GM19043 (cell line): ENCODE data around the gene EFNB3.

Experiments
- ATAC-seq: cut with Tn5 transposase; IDR thresholded peaks from one replicate; pipeline ENCODE4 v1.9.1; 2021; ENCODE audit warnings: low read depth; ENCODE audit not compliant: unreplicated experiment

Gene EFNB3

GRCh38 chr17:7697828-7698588 is 7.0 kb upstream of the EFNB3 start:
- ATAC-seq, result no peak

- no peak for ATAC-seq
Observed at GRCh38 chr17:7700510-7700909, 4.5 kb upstream of the EFNB3 start.

- ATAC-seq, result no peak
Observed at GRCh38 chr17:7701681-7702080, 3.3 kb upstream of the EFNB3 start.

- no peak for ATAC-seq
Observed at GRCh38 chr17:7702776-7703175, 2.2 kb upstream of the EFNB3 start.

- no peak for ATAC-seq
Observed at GRCh38 chr17:7703584-7704479, 1.2 kb upstream of the EFNB3 start.

GRCh38 chr17:7705269-7706255 is 560 bp downstream of the EFNB3 start:
- ATAC-seq, result no peak

GRCh38 chr17:7706631-7707354 is 1.8 kb downstream of the EFNB3 start:
- no peak for ATAC-seq

- ATAC-seq, result no peak
Observed at GRCh38 chr17:7707446-7707845, 2.4 kb downstream of the EFNB3 start.

- no peak for ATAC-seq
Observed at GRCh38 chr17:7707858-7708750, 3.1 kb downstream of the EFNB3 start.

GRCh38 chr17:7709031-7709430 is 4.0 kb downstream of the EFNB3 start:
- no peak for ATAC-seq

GRCh38 chr17:7710301-7710700 is 5.3 kb downstream of the EFNB3 start:
- no peak for ATAC-seq

- ATAC-seq, result no peak
Observed at GRCh38 chr17:7711051-7711755, 6.2 kb downstream of the EFNB3 start.

GRCh38 chr17:7712111-7712771 is 7.2 kb downstream of the EFNB3 start:
- ATAC-seq, result no peak

GRCh38 chr17:7713782-7714181 is 8.8 kb downstream of the EFNB3 start:
- no peak for ATAC-seq

- ATAC-seq, result no peak
Observed at GRCh38 chr17:7714721-7715594, 10.0 kb downstream of the EFNB3 start.

GRCh38 chr17:7715936-7716886 is 11.2 kb downstream of the EFNB3 start:
- ATAC-seq, result no peak
